ENCODE data around the gene MTMR12.
"Not testable (repeated sequence)": the region's sequence is repeated elsewhere in the genome, so short reads cannot be mapped to it uniquely, and the experiment has no call there.

Gene MTMR12

GRCh38 chr5:32323741-32324140 is 11.0 kb upstream of the MTMR12 start:
- no peak for DNase-seq (ENCODE audit: low spot score)

- no peak for DNase-seq (ENCODE audit: low spot score)
These were observed 10.1 kb upstream of the MTMR12 start for GRCh38 chr5:32322882-32323281.

- not testable (repeated sequence) for DNase-seq (ENCODE audit: low spot score)
These were observed 9.0 kb upstream of the MTMR12 start for GRCh38 chr5:32321787-32322186.

GRCh38 chr5:32320576-32320975 is 7.8 kb upstream of the MTMR12 start:
- DNase-seq (ENCODE audit: low spot score): no peak

- DNase-seq (ENCODE audit: low spot score): no peak
These were observed 7.3 kb upstream of the MTMR12 start for GRCh38 chr5:32319926-32320543.

- no peak for DNase-seq (ENCODE audit: low spot score)
These were observed 6.7 kb upstream of the MTMR12 start for GRCh38 chr5:32319392-32319791.

GRCh38 chr5:32317041-32317440 is 4.3 kb upstream of the MTMR12 start:
- DNase-seq (ENCODE audit: low spot score): no peak

GRCh38 chr5:32315221-32316014 is 2.7 kb upstream of the MTMR12 start:
- DNase-seq (ENCODE audit: low spot score): no peak

GRCh38 chr5:32314658-32315057 is 1.9 kb upstream of the MTMR12 start:
- DNase-seq (ENCODE audit: low spot score): no peak

GRCh38 chr5:32314152-32314488 is 1.4 kb upstream of the MTMR12 start:
- DNase-seq (ENCODE audit: low spot score): not testable (repeated sequence)

GRCh38 chr5:32312197-32312594 is 543 bp downstream of the MTMR12 start:
- DNase-seq (ENCODE audit: low spot score): peak; percentile 42

GRCh38 chr5:32311404-32312196 is 1.1 kb downstream of the MTMR12 start:
- DNase-seq (ENCODE audit: low spot score): no peak

GRCh38 chr5:32309761-32310160 is 3.0 kb downstream of the MTMR12 start:
- no peak for DNase-seq (ENCODE audit: low spot score)

GRCh38 chr5:32308946-32309345 is 3.8 kb downstream of the MTMR12 start:
- DNase-seq (ENCODE audit: low spot score): no peak

- DNase-seq (ENCODE audit: low spot score): no peak
These were observed 5.0 kb downstream of the MTMR12 start for GRCh38 chr5:32307769-32308194.

GRCh38 chr5:32304622-32305021 is 8.1 kb downstream of the MTMR12 start:
- peak; percentile 26 for DNase-seq (ENCODE audit: low spot score)

GRCh38 chr5:32303755-32304120 is 9.0 kb downstream of the MTMR12 start:
- DNase-seq (ENCODE audit: low spot score): no peak

GRCh38 chr5:32302835-32303754 is 9.6 kb downstream of the MTMR12 start:
- no peak for DNase-seq (ENCODE audit: low spot score)

GRCh38 chr5:32301891-32302290 is 10.8 kb downstream of the MTMR12 start:
- DNase-seq (ENCODE audit: low spot score): no peak

- no peak for DNase-seq (ENCODE audit: low spot score)
These were observed 13.6 kb downstream of the MTMR12 start for GRCh38 chr5:32299059-32299677.

- DNase-seq (ENCODE audit: low spot score): no peak
These were observed 14.7 kb downstream of the MTMR12 start for GRCh38 chr5:32298059-32298415.

Measured in globus pallidus (tissue), 1 donor.